Endothelial cell of umbilical vein (primary cell): Measurements from ENCODE around the gene CIB4. TPM values are rescaled to one million over a fixed set of nuclear protein-coding genes. Genes with fewer than 3 reads are reported as not detected.

ENCODE experiments used
- BruUV-seq: library from RNA; stranded (reverse); fragments of 400-500 nt; replicated peaks from 2 replicates; lab custom pipeline; 2021; lab: Mats Ljungman, UMichigan
- CTCF ChIA-PET: fragments of 300-600, 350-600 bp; sonication (Branson Sonifier 250); formaldehyde crosslinking; loops from one replicate; lab custom pipeline; 2021; ENCODE audit warnings: antibody characterized with exemption, inconsistent platforms; lab: Charles Lee
- POLR2A ChIA-PET: fragments of 300-600, 350-600 bp; sonication (Branson Sonifier 250); formaldehyde crosslinking; loops from one replicate; lab custom pipeline; 2021; ENCODE audit warnings: antibody characterized with exemption, inconsistent platforms; lab: Charles Lee
- DNase-seq: peaks from one replicate; pipeline ENCODE4 v3.0.0-alpha.2; 2011; ENCODE audit warnings: low read depth, low spot score
- FAIRE-seq: peaks from 2 replicates; lab custom pipeline; 2011; peaks lifted over from hg19 to GRCh38; lab: Jason Lieb, UNC
- H2AFZ ChIP-seq: 2 replicates; pipeline ENCODE4 v1.6.0; 2012; ENCODE audit warnings: low read depth, low read length, control low read depth, inconsistent platforms
- H3K27ac ChIP-seq: 2 replicates; pipeline ENCODE4 v1.5.1; 2011; ENCODE audit warnings: low read depth, mild to moderate bottlenecking, control low read depth, low read length, moderate library complexity; ENCODE audit not compliant: insufficient read depth
- H3K27me3 ChIP-seq, 2 experiments: 2 replicates each; pipeline versions ENCODE4 v1.6.0 to v1.6.1; 2011; ENCODE audit warnings: low read length in 2 of 2, mixed read lengths in 1 of 2; ENCODE audit not compliant: control insufficient read depth in 2 of 2, insufficient read depth in 2 of 2
- H3K36me3 ChIP-seq, 2 experiments: 2 replicates in 1 of 2; 3 replicates in 1 of 2; pipeline ENCODE4 v1.5.1; 2011; ENCODE audit warnings: low read length in 2 of 2, mild to moderate bottlenecking in 1 of 2, moderate library complexity in 1 of 2; ENCODE audit not compliant: control insufficient read depth in 2 of 2, insufficient read depth in 2 of 2; ENCODE audit errors: extremely low read depth in 1 of 2
- H3K4me1 ChIP-seq: 3 replicates; pipeline ENCODE4 v1.5.1; 2011; ENCODE audit warnings: mild to moderate bottlenecking, low read length; ENCODE audit not compliant: control insufficient read depth, insufficient read depth; ENCODE audit errors: extremely low read depth
- H3K4me2 ChIP-seq: 2 replicates; pipeline ENCODE4 v1.6.1; 2011; ENCODE audit warnings: low read length, control low read depth, mixed read lengths; ENCODE audit not compliant: insufficient read depth
- H3K4me3 ChIP-seq, 3 experiments: fragments of 200-600 bp in 1 of 3; sonication (generic), shearing (Covaris generic) in 1 of 3; replicated peaks in 1 of 3; 2 replicates each; pipeline ENCODE4 v1.5.1; 2011 to 2016; ENCODE audit warnings: control low read depth in 3 of 3, low read length in 3 of 3, mild to moderate bottlenecking in 2 of 3, inconsistent platforms in 1 of 3, low read depth in 1 of 3, moderate library complexity in 1 of 3; ENCODE audit not compliant: insufficient read depth in 1 of 3
- H3K79me2 ChIP-seq: 2 replicates; pipeline ENCODE4 v1.6.0; 2012; ENCODE audit warnings: low read length, inconsistent platforms; ENCODE audit not compliant: control insufficient read depth, insufficient read depth
- H3K9ac ChIP-seq: replicated peaks from 2 replicates; pipeline ENCODE3; 2011; ENCODE audit warnings: low read length, control low read depth; ENCODE audit not compliant: insufficient read depth; ENCODE audit errors: extremely low read depth
- H3K9me1 ChIP-seq: replicated peaks from 3 replicates; pipeline ENCODE4 v1.6.0; 2011; ENCODE audit warnings: mild to moderate bottlenecking, low read length; ENCODE audit not compliant: control insufficient read depth, insufficient read depth; ENCODE audit errors: extremely low read depth
- H3K9me3 ChIP-seq: replicated peaks from 2 replicates; pipeline ENCODE4 v1.5.1; 2012; ENCODE audit warnings: low read length, inconsistent platforms; ENCODE audit not compliant: control insufficient read depth, insufficient read depth
- H4K20me1 ChIP-seq: replicated peaks from 2 replicates; pipeline ENCODE3; 2011; ENCODE audit warnings: mild to moderate bottlenecking, low read length; ENCODE audit not compliant: control insufficient read depth, insufficient read depth; ENCODE audit errors: extremely low read depth
- CTCF ChIP-seq, 2 donors: IDR thresholded peaks; 1 replicate in 1 of 2; 2 replicates in 1 of 2; pipeline ENCODE4 v1.5.1; 2011; ENCODE audit warnings: low read length in 2 of 2, mild to moderate bottlenecking in 2 of 2, moderate library complexity in 2 of 2, control low read depth in 1 of 2, inconsistent platforms in 1 of 2, low read depth in 1 of 2; ENCODE audit not compliant: insufficient read depth in 1 of 2; ENCODE audit errors: extremely low read depth in 1 of 2
- EZH2 ChIP-seq: IDR thresholded peaks from 2 replicates; pipeline ENCODE4 v1.6.1; 2012; ENCODE audit warnings: borderline replicate concordance, low read depth, mild to moderate bottlenecking, moderate library complexity, low read length, inconsistent platforms; ENCODE audit not compliant: severe bottlenecking
- FOS ChIP-seq: IDR thresholded peaks from 2 replicates; pipeline ENCODE4 v1.6.1; 2011; ENCODE audit warnings: mild to moderate bottlenecking, low read length, moderate library complexity, borderline replicate concordance; ENCODE audit not compliant: insufficient read depth
- GATA2 ChIP-seq: IDR thresholded peaks from 2 replicates; pipeline ENCODE4 v1.7.0; 2011; ENCODE audit warnings: low read depth, mild to moderate bottlenecking, moderate library complexity, mixed read lengths, low read length; ENCODE audit not compliant: insufficient read length, insufficient read depth
- JUN ChIP-seq: IDR thresholded peaks from 2 replicates; pipeline ENCODE4 v1.6.1; 2011; ENCODE audit warnings: borderline replicate concordance, low read depth; ENCODE audit not compliant: insufficient read length, insufficient read depth
- MAX ChIP-seq: IDR thresholded peaks from 2 replicates; pipeline ENCODE4 v1.6.1; 2011; ENCODE audit not compliant: insufficient read depth, insufficient read length
- MYC ChIP-seq: IDR thresholded peaks from one replicate; pipeline ENCODE4 v1.6.1; 2011; ENCODE audit warnings: mild to moderate bottlenecking, low read depth, low read length
- POLR2A ChIP-seq: IDR thresholded peaks from 2 replicates; pipeline ENCODE4 v1.6.1; 2012; ENCODE audit warnings: low read depth, mild to moderate bottlenecking, control low read depth, low read length
- dilution Hi-C: fragments of 300-500 bp; cut with MboI; formaldehyde crosslinking; loops from one replicate; pipeline ENCODE4 v1.15.0; 2019; ENCODE audit warnings: low sequenced_read_pairs; ENCODE audit not compliant: extremely low pct_ligation_motif_present
- intact Hi-C: fragments of 100-400 bp; cut with micrococcal nuclease; formaldehyde crosslinking; loops from one replicate; pipeline ENCODE4 v1.10.0; 2022
- polyA plus RNA-seq, 4 experiments: library from polyadenylated mRNA; depleted of rRNA in 3 of 4; stranded (reverse) in 3 of 4; unstranded in 1 of 4; fragments of >200 nt; gene quantifications; 2 replicates each; pipeline versions ENCODE4 v1.2.1 to v1.2.3, GENCODE V29; 2011 to 2012; ENCODE audit warnings: missing spikeins in 1 of 4
- total RNA-seq: library from RNA; stranded (reverse); gene quantifications from 2 replicates; pipeline ENCODE4 v1.2.3, GENCODE V29; 2021

The CIB4 gene
- total and polyA plus RNA-seq, 2 donors (not counting 3 experiments of a cell fraction or from before 2014, with no cell fraction given) = not detected

GRCh38 chr2:26581266-26581990 is 59.7 kb downstream of the CIB4 start:
- Histone ChIP-seq H3K9me1 (no peaks in the 10 kb centered on the region), H3K9me3 (no peaks in the 10 kb centered on the region), H3K27ac (no peak overlapping the region), H3K4me3 (no peak overlapping the region), H3K27me3 (peaks cover 6 to 10% of the 10 kb centered on the region in 2 experiments), H3K36me3 (no peaks in the 10 kb centered on the region), H3K79me2 (no peaks in the 10 kb centered on the region), H2AFZ (no peak overlapping the region), H3K9ac (no peak overlapping the region), H3K4me1 (no peaks in the 10 kb centered on the region), H3K4me2 (no peak overlapping the region), H4K20me1 (no peaks in the 10 kb centered on the region)
- no TSS peak for BruUV-seq
- no peak for FAIRE-seq
- intact Hi-C loops = no loop called here
- DNase-seq = no peak
- CTCF ChIA-PET = interaction anchor here (0.9 to 1.6 kb wide), 5 partner anchors 11 to 164 kb away, joined by 3 to 4 read pairs (median 4); no protein-coding TSS in a partner anchor
- dilution Hi-C loops = no loop called here
- POLR2A ChIA-PET = no interaction called here
- TF ChIP-seq MYC = no peak
- no peak for TF ChIP-seq FOS
- no peak for TF ChIP-seq GATA2

- no peaks in the 10 kb centered on the region for H3K4me1 ChIP-seq
- DNase-seq = no peak
- BruUV-seq = no TSS peak
- H3K27me3 ChIP-seq = peaks cover 1 to 8% of the 10 kb centered on the region in 2 experiments
- no peak overlapping the region for H3K4me2 ChIP-seq
- no peak overlapping the region for H3K27ac ChIP-seq
- dilution Hi-C loops = no loop called here
- CTCF ChIA-PET = interaction anchor here (0.9 to 1.6 kb wide), 3 partner anchors 11 to 165 kb away, joined by 3 to 4 read pairs (median 4); no protein-coding TSS in a partner anchor
- FAIRE-seq = no peak
- H3K4me3 ChIP-seq = no peak overlapping the region
- POLR2A ChIA-PET = no interaction called here
- no peaks in the 10 kb centered on the region for H3K9me1 ChIP-seq
- no peaks in the 10 kb centered on the region for H4K20me1 ChIP-seq
- H2AFZ ChIP-seq = no peak overlapping the region
- no peaks in the 10 kb centered on the region for H3K9me3 ChIP-seq
- no peak overlapping the region for H3K9ac ChIP-seq
- TF ChIP-seq FOS (no peak), CTCF (IDR thresholded peaks at IDR 0.05; ENCODE audit: extremely low read depth in 1 of 2, insufficient read depth in 1 of 2, low read depth in 1 of 2, low read length in 2 of 2) (no peak), MYC (no peak), MAX (no peak), JUN (no peak), POLR2A (no peak), EZH2 (no peak), GATA2 (no peak)
- no peaks in the 10 kb centered on the region for H3K79me2 ChIP-seq
- intact Hi-C loops = no loop called here
- no peaks in the 10 kb centered on the region for H3K36me3 ChIP-seq
These were observed 60.4 kb downstream of the CIB4 start for GRCh38 chr2:26580751-26581150.
